GM12878 (cell line): ENCODE results near the gene IL11. TPM values are rescaled to one million over a fixed set of nuclear protein-coding genes. Genes with fewer than 3 reads are reported as not detected.

Source experiments
- ATAC-seq: fragments of 200-7000 bp; cut with Tn5 transposase; 3 replicates; pipeline ENCODE4 v1.9.1; 2020; ENCODE audit warnings: mild to moderate bottlenecking, moderate library complexity
- BruUV-seq: library from RNA; stranded (reverse); fragments of 400-500 nt; replicated peaks from 2 replicates; lab custom pipeline; 2021; lab: Mats Ljungman, UMichigan
- CTCF ChIA-PET: fragments of 300-600 bp; sonication (Branson Sonifier 250); formaldehyde crosslinking; extraction: SDS; loops from one replicate; lab custom pipeline; 2021; ENCODE audit warnings: inconsistent platforms; lab: Yijun Ruan, JAX
- POLR2A ChIA-PET: fragments of 350-600 bp; formaldehyde crosslinking; extraction: SDS; loops from one replicate; lab custom pipeline; 2021; ENCODE audit warnings: inconsistent platforms; lab: Charles Lee
- RAD21 ChIA-PET: fragments of 300-600 bp; sonication (Branson Sonifier 250); formaldehyde crosslinking; loops from one replicate; lab custom pipeline; 2023; ENCODE audit warnings: antibody characterized with exemption; ENCODE audit not compliant: unreplicated experiment; lab: Charles Lee
- SMC1A ChIA-PET: fragments of 300-600 bp; sonication (Branson Sonifier 250); formaldehyde crosslinking; loops from one replicate; lab custom pipeline; 2023; ENCODE audit not compliant: unreplicated experiment, uncharacterized antibody; lab: Charles Lee
- DNase-seq: peaks from one replicate; pipeline ENCODE4 v3.0.0-alpha.2; 2011; ENCODE audit warnings: low read depth, low spot score
- FAIRE-seq: peaks from 3 replicates; lab custom pipeline; 2011; peaks lifted over from hg19 to GRCh38; lab: Jason Lieb, UNC
- H2AFZ ChIP-seq: 2 replicates; pipeline ENCODE4 v1.6.0; 2011; ENCODE audit warnings: low read depth, low read length, control low read depth; ENCODE audit not compliant: control insufficient read depth
- H3K27ac ChIP-seq: 2 replicates; pipeline ENCODE4 v1.5.1; 2011; ENCODE audit warnings: control low read depth; ENCODE audit not compliant: control insufficient read depth, insufficient read depth
- H3K27me3 ChIP-seq, 2 experiments: replicated peaks in 1 of 2; 2 replicates each; pipeline versions ENCODE4 v1.6.0 to v1.6.1; 2011; ENCODE audit warnings: low read length in 1 of 2; ENCODE audit not compliant: control insufficient read depth in 2 of 2, insufficient read depth in 2 of 2
- H3K36me3 ChIP-seq, 2 experiments: 2 replicates each; pipeline ENCODE4 v1.5.1; 2011; ENCODE audit warnings: low read length in 1 of 2; ENCODE audit not compliant: control insufficient read depth in 2 of 2, insufficient read depth in 2 of 2
- H3K4me1 ChIP-seq: 2 replicates; pipeline ENCODE4 v1.6.1; 2011; ENCODE audit warnings: mild to moderate bottlenecking, low read length, moderate library complexity, mixed read lengths; ENCODE audit not compliant: control insufficient read depth, insufficient read depth
- H3K4me2 ChIP-seq: 2 replicates; pipeline ENCODE4 v1.6.0; 2011; ENCODE audit warnings: control low read depth; ENCODE audit not compliant: control insufficient read depth, insufficient read depth
- H3K4me3 ChIP-seq: fragments of 200-600 bp; sonication (generic); 2 replicates; pipeline ENCODE4 v1.5.1; 2016
- H3K79me2 ChIP-seq: 2 replicates; pipeline ENCODE4 v1.6.0; 2011; ENCODE audit warnings: low read length; ENCODE audit not compliant: control insufficient read depth, insufficient read depth
- H3K9ac ChIP-seq: 2 replicates; pipeline ENCODE4 v1.8.0; 2011; ENCODE audit warnings: low read length, control low read depth, mixed read lengths; ENCODE audit not compliant: control insufficient read depth, insufficient read depth
- H3K9me3 ChIP-seq: replicated peaks from 3 replicates; pipeline ENCODE4 v1.5.1; 2011; ENCODE audit warnings: mild to moderate bottlenecking, low read length; ENCODE audit not compliant: control insufficient read depth, insufficient read depth
- H4K20me1 ChIP-seq: 2 replicates; pipeline ENCODE4 v1.6.0; 2011; ENCODE audit not compliant: control insufficient read depth, insufficient read depth
- ATF7 ChIP-seq: fragments of 450-650 bp; IDR thresholded peaks from 2 replicates; pipeline ENCODE4 v1.6.1; 2016; ENCODE audit warnings: low read depth, mild to moderate bottlenecking
- CEBPB ChIP-seq, 2 experiments: fragments of 150-350 bp in 1 of 2; IDR thresholded peaks; 2 replicates each; pipeline ENCODE4 v1.6.1; 2012 to 2014; ENCODE audit warnings: low read depth in 2 of 2, low read length in 2 of 2, borderline replicate concordance in 1 of 2, inconsistent platforms in 1 of 2
- EP300 ChIP-seq, 2 experiments: fragments of 150-350 bp in 1 of 2; IDR thresholded peaks; 2 replicates each; pipeline ENCODE4 v1.6.1; 2011 to 2012; ENCODE audit warnings: low read depth in 2 of 2, low read length in 2 of 2, borderline replicate concordance in 1 of 2, improper control_type of control experiment in 1 of 2, inconsistent platforms in 1 of 2; ENCODE audit not compliant: control insufficient read depth in 1 of 2
- FOS ChIP-seq: IDR thresholded peaks from 3 replicates; pipeline ENCODE4 v1.6.1; 2011; ENCODE audit warnings: borderline replicate concordance; ENCODE audit not compliant: insufficient read length; ENCODE audit errors: extremely low read depth
- RCOR1 ChIP-seq: conservative IDR thresholded peaks from 2 replicates; pipeline ENCODE4 v1.6.1; 2012; ENCODE audit warnings: low read depth, low read length, improper control_type of control experiment
- RFX5 ChIP-seq: IDR thresholded peaks from 2 replicates; pipeline ENCODE4 v1.6.1; 2011; ENCODE audit warnings: low read depth, low read length, improper control_type of control experiment
- TAF1 ChIP-seq: IDR thresholded peaks from 2 replicates; pipeline ENCODE4 v1.6.1; 2011; ENCODE audit warnings: mild to moderate bottlenecking, low read depth, low read length, borderline replicate concordance
- TCF3 ChIP-seq: IDR thresholded peaks from 2 replicates; pipeline ENCODE4 v1.6.1; 2012; ENCODE audit warnings: low read depth, mild to moderate bottlenecking, low read length, borderline replicate concordance; ENCODE audit not compliant: insufficient read depth
- WGBS: methylation state at CpG from one replicate; pipeline ENCODE4 v1.1.6; 2016; ENCODE audit warnings: low lambda C conversion rate; ENCODE audit not compliant: insufficient replicate concordance, insufficient coverage; ENCODE audit errors: missing lambda C conversion rate; 5-methylcytosine and 5-hydroxymethylcytosine counted together
- in situ Hi-C: fragments of 300-500 bp; cut with MboI; formaldehyde crosslinking; loops from 9 replicates; pipeline ENCODE4 v1.14.3; 2018; ENCODE audit warnings: mixed read lengths
- intact Hi-C: fragments of 100-400 bp; cut with micrococcal nuclease; formaldehyde crosslinking; loops from one replicate; pipeline ENCODE4 v1.14.2; 2022; ENCODE audit not compliant: unreplicated experiment
- polyA plus RNA-seq, 11 experiments: library from polyadenylated mRNA; depleted of rRNA in 4 of 11; unstranded in 6 of 11; stranded (reverse) in 5 of 11; fragments of >200 nt; fragmentation: Nextera tagmentation in 4 of 11; fragmentation: Illumina TruSeq in 1 of 11; extraction: Ambion mirVana in 4 of 11; extraction: Trizol in 1 of 11; gene quantifications; 1 replicate in 1 of 11; 2 replicates in 10 of 11; pipeline versions ENCODE4 v1.2.1 to v1.2.3, GENCODE V29; 2011 to 2016; ENCODE audit warnings: inconsistent platforms in 2 of 11, missing spikeins in 2 of 11, low read depth in 1 of 11
- total RNA-seq, 4 experiments: library from RNA; depleted of rRNA in 3 of 4; stranded (reverse); fragments of >200 nt in 3 of 4; fragmentation: Illumina TruSeq in 1 of 4; extraction: Trizol in 1 of 4; gene quantifications; 2 replicates each; pipeline versions ENCODE4 v1.2.1 to v1.2.3, GENCODE V29; 2013 to 2021
- TF ChIP-seq, protein P1 (sequence below): IDR thresholded peaks from 2 replicates; pipeline ENCODE4 v1.6.1; 2012; ENCODE audit warnings: low read depth, low read length, improper control_type of control experiment

The IL11 gene
- total and polyA plus RNA-seq, 10 of the 15 experiments (the other 5 are each of a cell fraction or from before 2014, with no cell fraction given) = 0.15 TPM; not detected in 9

DNA sequence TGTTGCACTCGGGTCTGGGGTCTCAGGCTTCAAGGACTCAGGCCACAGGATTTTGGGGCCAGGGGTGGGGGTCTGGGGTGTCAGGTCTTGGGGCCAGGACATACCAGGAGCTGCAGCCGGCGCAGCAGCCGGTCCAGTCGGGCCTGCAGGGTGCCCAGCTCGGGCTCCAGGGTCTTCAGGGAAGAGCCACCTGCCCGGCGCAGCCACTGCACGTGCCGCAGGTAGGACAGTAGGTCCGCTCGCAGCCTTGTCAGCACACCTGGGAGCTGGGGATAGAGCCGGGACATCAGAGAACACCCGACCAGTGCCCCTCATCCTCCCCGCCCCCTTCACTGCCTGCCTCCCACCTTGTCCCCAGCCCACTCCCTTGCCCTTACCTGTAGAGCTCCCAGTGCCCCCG is 2.2 kb downstream of the IL11 start:
- no TSS peak for BruUV-seq
- DNase-seq (no peak), FAIRE-seq (no peak), ATAC-seq (no peak)
- H2AFZ ChIP-seq = no peak overlapping the region
- no peaks in the 10 kb centered on the region for H3K79me2 ChIP-seq
- H4K20me1 ChIP-seq = no peaks in the 10 kb centered on the region
- intact Hi-C loops = no loop called here
- CTCF ChIA-PET = no interaction called here
- TF ChIP-seq FOS (no peak), RFX5 (no peak), TAF1 (no peak), RCOR1 (no peak)
- TF ChIP-seq, protein P1, sequence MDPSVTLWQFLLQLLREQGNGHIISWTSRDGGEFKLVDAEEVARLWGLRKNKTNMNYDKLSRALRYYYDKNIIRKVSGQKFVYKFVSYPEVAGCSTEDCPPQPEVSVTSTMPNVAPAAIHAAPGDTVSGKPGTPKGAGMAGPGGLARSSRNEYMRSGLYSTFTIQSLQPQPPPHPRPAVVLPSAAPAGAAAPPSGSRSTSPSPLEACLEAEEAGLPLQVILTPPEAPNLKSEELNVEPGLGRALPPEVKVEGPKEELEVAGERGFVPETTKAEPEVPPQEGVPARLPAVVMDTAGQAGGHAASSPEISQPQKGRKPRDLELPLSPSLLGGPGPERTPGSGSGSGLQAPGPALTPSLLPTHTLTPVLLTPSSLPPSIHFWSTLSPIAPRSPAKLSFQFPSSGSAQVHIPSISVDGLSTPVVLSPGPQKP = no peak
- H3K36me3 ChIP-seq = no peaks in the 10 kb centered on the region
- no peak overlapping the region for H3K27ac ChIP-seq
- SMC1A ChIA-PET = no interaction called here
- POLR2A ChIA-PET = no interaction called here
- H3K9me3 ChIP-seq = no peaks in the 10 kb centered on the region
- no peaks in the 10 kb centered on the region for H3K4me1 ChIP-seq
- no peak overlapping the region for H3K4me2 ChIP-seq
- in situ Hi-C loops = no loop called here
- H3K27me3 ChIP-seq = peaks cover 3 to 10% of the 10 kb centered on the region in 2 experiments
- H3K4me3 ChIP-seq = no peak overlapping the region
- WGBS = 52% methylated on average over 15 of the region's 16 CpGs
- no peak overlapping the region for H3K9ac ChIP-seq
- RAD21 ChIA-PET = no interaction called here

DNA sequence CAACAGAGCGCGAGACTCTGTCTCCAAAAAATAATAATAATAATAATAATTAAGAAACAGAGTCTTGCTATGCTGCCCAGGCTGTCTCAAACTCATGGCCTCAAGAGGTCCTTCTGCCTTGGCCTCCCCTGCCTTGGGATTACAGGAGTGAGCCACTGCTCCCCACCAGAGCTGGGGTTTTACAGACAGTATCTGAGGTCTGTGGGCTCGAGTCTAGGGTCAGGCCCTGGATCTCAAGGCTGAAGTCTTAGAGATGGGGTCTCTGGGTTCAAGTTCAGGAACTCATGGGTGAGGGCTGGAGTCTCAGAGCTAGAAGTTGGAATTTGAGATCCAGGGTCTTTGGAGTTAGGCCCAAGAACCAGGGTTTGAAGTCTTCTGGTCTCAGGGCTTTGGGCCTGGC is 3.5 kb downstream of the IL11 start:
- BruUV-seq = no TSS peak
- no peak for FAIRE-seq
- POLR2A ChIA-PET = interaction anchor here (0.6 kb wide), 1 partner anchor 29 kb away, joined by 3 read pairs; no protein-coding TSS in a partner anchor
- no peaks in the 10 kb centered on the region for H3K36me3 ChIP-seq
- CTCF ChIA-PET = interaction anchor here (1.3 kb wide), 1 partner anchor 137 kb away, joined by 3 read pairs; no protein-coding TSS in a partner anchor
- H3K79me2 ChIP-seq = no peaks in the 10 kb centered on the region
- peaks cover 3 to 10% of the 10 kb centered on the region in 2 experiments for H3K27me3 ChIP-seq
- SMC1A ChIA-PET = no interaction called here
- no peak for ATAC-seq
- no peak overlapping the region for H2AFZ ChIP-seq
- no peaks in the 10 kb centered on the region for H4K20me1 ChIP-seq
- intact Hi-C loops = no loop called here
- no peak for DNase-seq
- no peaks in the 10 kb centered on the region for H3K9me3 ChIP-seq
- WGBS = 61% methylated on average over 3 of the region's 3 CpGs
- H3K4me1 ChIP-seq = no peaks in the 10 kb centered on the region
- no peak overlapping the region for H3K9ac ChIP-seq
- TF ChIP-seq ATF7 (no peak), CEBPB (IDR thresholded peaks at IDR 0.05; ENCODE audit: borderline replicate concordance in 1 of 2, low read depth in 2 of 2, low read length in 2 of 2) (no peak), EP300 (IDR thresholded peaks at IDR 0.05; ENCODE audit: borderline replicate concordance in 1 of 2, control insufficient read depth in 1 of 2, low read depth in 2 of 2, low read length in 2 of 2) (no peak), TCF3 (no peak)
- TF ChIP-seq, protein P1 = no peak
- no peak overlapping the region for H3K27ac ChIP-seq
- in situ Hi-C loops = no loop called here
- H3K4me2 ChIP-seq = no peak overlapping the region
- RAD21 ChIA-PET = no interaction called here
- H3K4me3 ChIP-seq = no peak overlapping the region
